HG03469 (cell line): Measurements from ENCODE around the gene SIRT2.

Experiments
- ATAC-seq: cut with Tn5 transposase; IDR thresholded peaks from one replicate; pipeline ENCODE4 v1.9.1; 2021; ENCODE audit warnings: mild to moderate bottlenecking, moderate library complexity, moderate number of reproducible peaks; ENCODE audit not compliant: unreplicated experiment

Gene SIRT2

DNA sequence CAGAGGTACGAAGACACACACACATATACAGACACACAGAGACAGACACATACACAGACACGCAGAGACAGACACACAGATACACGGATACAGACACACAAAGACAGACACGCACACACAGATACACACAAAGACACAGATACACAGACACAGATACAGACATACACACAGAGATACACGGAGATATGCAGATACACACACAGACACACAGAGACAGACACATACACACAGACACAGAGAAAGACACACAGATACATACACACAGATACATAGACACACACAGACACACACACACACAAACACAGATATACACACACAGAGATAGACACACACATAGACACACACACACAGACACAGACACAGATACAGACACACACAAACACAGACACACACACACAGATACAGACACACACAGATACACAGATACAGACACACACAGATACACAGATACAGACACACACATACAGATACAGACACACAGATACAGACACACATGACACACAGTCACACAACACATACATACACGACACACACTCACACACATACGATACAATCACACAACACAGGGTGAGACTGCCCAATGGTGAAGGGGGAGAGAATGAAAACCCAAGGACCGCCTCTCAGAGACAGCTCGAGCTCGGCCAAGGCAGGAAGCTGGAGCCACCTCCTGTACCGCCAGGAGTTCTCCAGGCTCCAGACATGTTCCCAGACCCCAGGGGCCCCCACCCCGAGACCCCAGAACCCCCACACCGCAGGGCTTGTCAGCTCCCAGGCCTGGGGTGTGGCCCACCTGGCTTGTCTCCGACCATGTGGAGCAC is 21.4 kb upstream of the SIRT2 start:
- ATAC-seq = no peak

- ATAC-seq = no peak
Measured at GRCh38 chr19:38919837-38920601, 20.6 kb upstream of the SIRT2 start.

GRCh38 chr19:38918526-38918925 is 19.1 kb upstream of the SIRT2 start:
- ATAC-seq = no peak

- ATAC-seq = no peak
Measured at GRCh38 chr19:38917921-38918491, 18.6 kb upstream of the SIRT2 start.

- no peak for ATAC-seq
Measured at GRCh38 chr19:38917516-38917915, 18.1 kb upstream of the SIRT2 start.

DNA sequence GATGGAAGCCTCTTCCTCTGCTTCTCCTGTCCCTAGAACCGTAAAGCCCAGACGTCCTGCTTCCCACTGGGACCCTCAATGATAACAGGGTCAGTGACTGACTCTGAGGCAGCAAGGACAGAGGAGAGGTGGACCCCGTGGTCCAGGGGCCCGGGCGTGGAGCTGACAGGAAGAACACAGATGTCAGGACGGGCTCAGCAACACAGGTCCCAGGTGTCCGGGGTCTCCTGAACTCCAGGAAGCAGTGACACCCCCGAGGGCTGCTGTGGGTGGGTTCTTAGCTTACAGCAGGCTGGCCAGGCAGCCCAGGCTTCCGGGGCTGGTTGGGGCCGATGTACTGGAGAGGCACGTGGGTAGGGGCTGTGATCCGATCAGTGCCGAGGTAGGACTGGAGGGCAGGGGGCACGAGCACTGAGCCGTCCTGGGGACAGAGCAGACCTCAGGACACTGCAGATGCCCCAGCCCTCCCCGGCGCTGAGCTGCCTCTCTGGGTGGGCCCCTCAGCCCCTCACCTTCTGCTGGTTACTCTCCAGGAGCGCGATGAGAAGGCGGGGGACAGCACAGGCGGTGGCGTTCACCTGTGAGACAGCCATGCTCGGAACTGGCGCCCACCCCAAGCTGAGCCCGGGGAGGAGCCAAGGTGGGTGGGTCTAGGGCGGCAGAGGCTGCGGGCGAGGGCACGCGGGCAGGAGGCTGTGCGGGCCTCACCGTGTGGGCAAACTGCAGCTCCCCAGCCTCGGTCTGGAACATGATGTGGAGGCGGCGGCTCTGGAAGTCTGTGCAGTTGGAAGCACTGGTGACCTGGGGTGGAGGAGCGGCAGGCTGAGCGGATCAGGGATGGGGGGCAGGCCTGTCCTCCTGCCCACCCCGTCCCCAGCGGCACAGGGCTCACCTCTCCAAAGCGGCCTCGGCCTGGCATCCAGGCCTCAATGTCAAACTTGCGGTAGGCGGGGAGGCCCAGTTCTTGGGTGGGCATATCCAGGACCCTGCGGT is 16.2 kb upstream of the SIRT2 start:
- no peak for ATAC-seq

DNA sequence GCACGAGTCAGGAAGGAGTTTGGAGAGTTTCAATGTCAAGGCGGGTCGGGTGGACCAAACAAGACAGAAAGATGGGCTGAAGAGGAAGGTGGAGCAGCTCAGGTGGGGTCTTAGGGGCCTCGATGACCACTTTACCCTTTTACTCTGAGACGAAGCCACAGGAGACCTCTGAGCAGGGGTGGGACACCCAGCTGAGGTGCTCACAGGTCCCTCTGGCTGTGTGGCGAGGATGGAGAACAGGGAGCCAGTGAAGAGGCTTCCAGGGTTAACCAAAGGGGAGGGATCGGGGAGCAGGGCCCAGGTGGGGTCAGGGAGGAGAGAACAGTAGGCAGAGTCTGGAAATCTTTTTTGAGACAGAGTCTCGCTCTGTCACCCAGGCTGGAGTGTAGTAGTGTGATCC is 14.5 kb upstream of the SIRT2 start:
- ATAC-seq = no peak

DNA sequence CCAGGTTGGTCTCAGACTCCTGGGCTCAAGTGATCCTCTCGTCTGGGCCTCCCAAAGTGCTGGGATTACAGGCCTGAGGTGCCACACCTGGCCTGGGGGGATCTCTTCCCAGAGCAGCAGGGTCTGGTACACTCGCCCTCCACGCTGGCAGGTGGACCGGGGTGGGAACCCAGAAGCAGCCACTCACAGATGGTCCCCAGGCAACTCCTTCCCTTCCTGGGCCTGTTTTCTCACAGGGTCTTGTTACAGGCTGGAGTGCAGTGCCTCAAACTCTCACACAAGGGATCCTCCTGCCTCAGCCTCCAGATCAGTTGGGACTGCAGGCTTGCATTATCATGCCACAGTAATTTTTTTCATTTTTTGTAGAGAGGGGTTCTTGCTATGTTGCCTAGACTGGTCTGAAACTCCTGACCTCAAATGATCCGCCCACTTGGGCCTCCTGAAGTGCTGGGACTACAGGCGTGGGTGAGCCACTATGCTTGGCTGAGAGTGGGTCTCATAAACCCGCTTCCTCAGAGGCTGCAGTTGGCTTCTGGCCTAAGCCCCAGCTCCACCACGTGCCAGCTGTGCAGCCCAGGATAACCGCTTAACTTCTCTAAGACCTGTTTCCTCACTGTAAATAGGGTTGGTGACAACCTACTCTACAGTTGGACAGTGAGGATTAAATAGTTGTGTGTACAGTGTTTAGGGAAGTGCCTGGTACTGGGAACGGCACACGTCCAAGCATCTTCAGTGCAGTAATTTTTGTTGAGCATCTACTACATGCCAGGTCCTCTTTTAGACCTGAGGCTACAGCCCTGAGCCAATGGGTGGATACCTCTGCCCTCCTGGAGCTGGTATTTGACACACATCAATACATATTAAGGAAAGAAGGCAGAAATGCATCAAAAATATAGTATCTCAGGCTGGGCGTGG is 13.4 kb upstream of the SIRT2 start:
- no peak for ATAC-seq

DNA sequence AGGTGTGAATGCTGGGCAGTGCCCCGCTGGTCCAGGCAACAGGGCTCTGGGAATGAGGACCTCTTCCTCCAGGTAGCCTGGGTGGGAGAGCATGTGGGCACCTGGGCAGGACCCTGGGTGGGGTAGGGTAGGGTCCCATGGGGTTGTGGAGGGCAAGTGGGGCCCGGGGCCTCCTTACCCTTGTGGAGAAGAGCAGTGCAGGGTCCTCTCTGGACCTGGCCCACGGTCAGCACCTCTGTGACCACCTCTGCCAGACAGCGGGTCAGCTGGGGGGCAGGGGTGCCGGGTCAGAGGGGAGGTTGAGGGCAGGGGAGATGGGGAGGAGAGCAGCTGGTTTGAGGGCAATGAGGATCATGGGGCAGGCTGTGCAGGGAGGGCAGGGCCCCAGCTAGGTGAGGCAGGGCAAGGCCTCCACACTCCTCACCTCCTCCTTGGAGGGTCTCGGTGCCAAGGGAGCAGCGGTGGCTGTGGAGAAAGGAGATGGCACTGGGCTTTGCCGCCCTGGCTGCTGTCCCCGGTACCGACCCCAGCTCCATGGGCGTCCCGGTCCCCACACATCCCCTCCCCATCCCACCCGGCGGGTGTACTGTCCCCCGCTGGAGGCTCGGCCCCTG is 12.1 kb upstream of the SIRT2 start:
- no peak for ATAC-seq

DNA sequence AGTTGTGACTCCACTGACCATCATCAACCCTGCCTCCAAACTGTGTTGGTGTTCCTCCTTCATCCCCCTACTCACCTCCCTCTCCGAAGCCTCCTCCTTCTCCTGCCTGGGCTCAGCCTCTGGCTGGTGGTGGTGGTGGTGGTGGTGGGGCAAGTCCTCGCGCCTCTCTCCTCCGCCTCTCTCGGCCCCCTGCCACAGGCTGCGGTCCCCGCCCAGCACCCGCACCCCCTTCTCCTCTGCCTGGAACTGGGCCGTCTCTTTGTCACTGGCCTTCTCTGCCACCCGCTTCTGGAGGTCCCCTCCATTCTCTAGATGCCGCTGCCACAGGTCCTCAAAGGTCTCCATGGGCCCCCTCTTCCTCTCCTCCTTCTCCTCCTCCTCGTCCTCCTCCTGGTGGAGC is 11.1 kb upstream of the SIRT2 start:
- no peak for ATAC-seq

DNA sequence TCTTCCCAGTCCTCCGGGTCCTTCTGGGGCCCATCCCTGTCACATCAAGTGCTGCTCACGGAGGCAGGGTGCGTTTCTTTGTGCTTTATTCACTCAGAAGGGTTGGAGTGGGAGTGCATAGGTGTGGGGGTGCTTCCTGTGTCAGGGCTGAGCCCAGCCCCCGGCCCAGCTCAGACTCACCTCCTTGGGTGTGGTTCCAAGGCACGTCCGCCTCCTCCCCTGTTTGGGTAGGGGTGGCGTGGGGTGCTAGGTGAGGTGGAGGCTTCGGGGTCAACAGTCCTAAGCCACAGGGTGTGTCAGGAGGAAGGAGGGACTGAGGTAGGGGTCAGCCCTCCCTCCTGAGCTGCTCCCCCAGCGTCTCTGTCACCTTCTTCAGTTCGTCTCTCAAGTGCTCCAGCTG is 9.5 kb upstream of the SIRT2 start:
- ATAC-seq = no peak

DNA sequence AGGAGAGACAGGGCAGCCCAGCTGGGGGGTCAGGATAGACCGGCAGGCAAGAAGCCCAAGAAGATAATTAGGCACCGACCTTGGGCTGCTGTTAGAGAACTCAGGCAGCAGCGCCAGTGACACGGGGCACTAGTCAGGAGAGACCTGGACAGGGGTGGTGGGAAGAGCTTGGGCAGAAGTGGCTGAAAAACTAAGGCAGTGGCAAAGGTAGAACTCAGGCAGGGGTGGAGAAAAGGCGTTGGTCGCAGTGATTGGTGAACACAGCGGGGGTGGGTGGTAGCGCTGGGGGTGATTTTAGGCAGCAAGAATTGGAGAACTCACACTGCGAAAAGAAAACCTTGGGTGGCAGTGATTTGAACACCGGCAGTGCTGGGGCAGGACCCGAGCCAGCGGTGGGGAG is 8.3 kb upstream of the SIRT2 start:
- no peak for ATAC-seq

DNA sequence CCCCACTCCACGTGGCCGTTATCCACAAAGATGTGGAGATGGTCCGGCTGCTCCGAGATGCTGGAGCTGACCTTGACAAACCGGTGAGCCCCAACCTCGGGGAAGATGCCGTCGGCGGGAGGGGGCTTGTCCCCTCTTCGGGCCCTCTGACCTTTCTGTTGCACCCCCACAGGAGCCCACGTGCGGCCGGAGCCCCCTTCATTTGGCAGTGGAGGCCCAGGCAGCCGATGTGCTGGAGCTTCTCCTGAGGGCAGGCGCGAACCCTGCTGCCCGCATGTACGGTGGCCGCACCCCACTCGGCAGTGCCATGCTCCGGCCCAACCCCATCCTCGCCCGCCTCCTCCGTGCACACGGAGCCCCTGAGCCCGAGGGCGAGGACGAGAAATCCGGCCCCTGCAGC is 7.8 kb upstream of the SIRT2 start:
- no peak for ATAC-seq

- ATAC-seq = no peak
Measured at GRCh38 chr19:38905620-38906019, 6.2 kb upstream of the SIRT2 start.

DNA sequence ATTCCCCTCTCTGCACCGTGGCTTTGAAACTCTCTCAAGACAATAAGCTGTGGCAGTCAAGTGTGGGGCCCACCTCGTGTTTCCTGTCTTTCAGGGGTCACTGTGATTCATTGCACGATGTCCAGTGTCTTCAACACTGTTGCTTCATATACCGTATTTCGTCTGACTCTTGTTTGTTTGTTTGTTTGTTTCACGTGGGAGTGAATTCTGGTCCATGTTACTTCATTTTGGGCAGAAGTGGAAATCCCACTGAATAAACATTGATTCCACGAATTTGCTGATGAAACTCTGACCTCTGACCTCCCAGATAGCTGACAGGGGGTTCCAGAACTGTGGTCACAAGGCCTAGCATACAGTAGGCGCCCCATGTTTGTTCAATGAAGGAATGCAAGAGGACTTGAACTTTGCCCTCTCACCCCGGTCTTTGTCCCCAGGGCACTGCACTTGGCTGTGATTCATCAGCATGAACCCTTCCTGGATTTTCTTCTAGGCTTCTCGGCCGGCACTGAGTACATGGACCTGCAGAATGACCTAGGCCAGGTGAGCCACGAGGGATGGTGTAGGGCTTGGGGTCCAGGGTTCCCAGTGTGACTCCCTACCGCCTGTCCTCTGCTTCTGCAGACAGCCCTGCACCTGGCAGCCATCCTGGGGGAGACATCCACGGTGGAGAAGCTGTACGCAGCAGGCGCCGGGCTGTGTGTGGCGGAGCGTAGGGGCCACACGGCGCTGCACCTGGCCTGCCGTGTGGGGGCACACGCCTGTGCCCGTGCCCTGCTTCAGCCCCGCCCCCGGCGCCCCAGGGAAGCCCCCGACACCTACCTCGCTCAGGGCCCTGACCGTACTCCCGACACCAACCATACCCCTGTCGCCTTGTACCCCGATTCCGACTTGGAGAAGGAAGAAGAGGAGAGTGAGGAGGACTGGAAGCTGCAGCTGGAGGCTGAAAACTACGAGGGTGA is 5.4 kb upstream of the SIRT2 start:
- ATAC-seq = no peak

GRCh38 chr19:38901683-38902082 is 2.3 kb upstream of the SIRT2 start:
- no peak for ATAC-seq

GRCh38 chr19:38900743-38901190 is 1.3 kb upstream of the SIRT2 start:
- no peak for ATAC-seq

DNA sequence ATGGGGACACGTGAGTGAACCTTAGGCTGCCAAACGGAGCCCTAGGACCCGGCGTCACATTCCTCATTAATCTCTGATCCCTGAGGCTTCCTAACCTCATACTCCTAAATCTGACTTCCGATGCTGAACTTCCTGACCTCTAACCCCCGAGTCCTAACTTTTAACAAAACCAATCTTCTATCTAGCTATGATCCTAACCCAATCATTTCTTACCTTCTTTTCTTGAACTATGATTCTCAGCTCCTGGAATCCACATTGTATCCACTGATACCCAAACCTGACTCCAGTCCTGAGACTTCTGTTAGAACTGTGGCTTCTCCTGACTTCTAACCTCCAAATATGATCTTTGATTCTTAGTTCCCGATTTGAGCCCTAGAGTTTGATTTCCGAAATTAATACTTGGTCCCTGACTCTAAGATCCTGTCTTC is 798 bp upstream of the SIRT2 start:
- ATAC-seq = no peak
